ENCODE data around the gene IMP3. TPM values are rescaled to one million over a fixed set of nuclear protein-coding genes. Genes with fewer than 3 reads are reported as not detected.
"Not testable (repeated sequence)": the region's sequence is repeated elsewhere in the genome, so short reads cannot be mapped to it uniquely, and the experiment has no call there.

Gene IMP3
- total RNA-seq, 2 donors from 2014 or later = 52.2 to 58.2 TPM

DNA sequence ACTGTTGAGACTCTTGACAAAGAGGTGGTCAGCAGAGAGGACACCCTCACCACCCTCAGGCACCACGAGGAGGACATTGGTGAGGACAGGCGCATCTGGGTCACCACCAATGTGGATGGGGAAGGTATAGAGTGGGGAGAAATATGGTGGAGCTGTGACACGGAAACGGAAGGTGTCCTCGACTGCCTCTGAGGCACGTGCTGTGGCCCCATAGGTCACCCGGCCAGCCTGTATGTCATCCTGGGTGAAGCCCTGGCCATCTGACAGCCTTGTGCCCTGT lies 48.2 kb upstream of the IMP3 start:
- Histone ChIP-seq H3K27me3 (ENCODE audit: control insufficient read depth, insufficient read depth, low read length, poor library complexity, severe bottlenecking) (no peaks in the 10 kb centered on the region), H3K4me3 (ENCODE audit: low read length) (no peak overlapping the region), H3K9me3 (ENCODE audit: control insufficient read depth, low read length) (no peaks in the 10 kb centered on the region), H3K9ac (ENCODE audit: extremely low read depth, low read length, poor library complexity, severe bottlenecking) (no peak overlapping the region), H3K36me3 (ENCODE audit: control insufficient read depth, insufficient read depth, low read length) (no peaks in the 10 kb centered on the region), H3K27ac (ENCODE audit: low read depth, low read length) (no peak overlapping the region), H3K4me1 (ENCODE audit: control insufficient read depth, insufficient read depth, low read length) (no peaks in the 10 kb centered on the region)
- Mint-ChIP-seq H3K4me3 (no peak overlapping the region), H3K27me3 (ENCODE audit: insufficient read depth) (peaks cover 3% of the 10 kb centered on the region), H3K27ac (no peak overlapping the region), H3K4me1 (peaks cover 1% of the 10 kb centered on the region), H3K36me3 (ENCODE audit: low read depth) (no peaks in the 10 kb centered on the region), H3K9me3 (no peaks in the 10 kb centered on the region)
- no peak for DNase-seq
- TF ChIP-seq, protein P1, sequence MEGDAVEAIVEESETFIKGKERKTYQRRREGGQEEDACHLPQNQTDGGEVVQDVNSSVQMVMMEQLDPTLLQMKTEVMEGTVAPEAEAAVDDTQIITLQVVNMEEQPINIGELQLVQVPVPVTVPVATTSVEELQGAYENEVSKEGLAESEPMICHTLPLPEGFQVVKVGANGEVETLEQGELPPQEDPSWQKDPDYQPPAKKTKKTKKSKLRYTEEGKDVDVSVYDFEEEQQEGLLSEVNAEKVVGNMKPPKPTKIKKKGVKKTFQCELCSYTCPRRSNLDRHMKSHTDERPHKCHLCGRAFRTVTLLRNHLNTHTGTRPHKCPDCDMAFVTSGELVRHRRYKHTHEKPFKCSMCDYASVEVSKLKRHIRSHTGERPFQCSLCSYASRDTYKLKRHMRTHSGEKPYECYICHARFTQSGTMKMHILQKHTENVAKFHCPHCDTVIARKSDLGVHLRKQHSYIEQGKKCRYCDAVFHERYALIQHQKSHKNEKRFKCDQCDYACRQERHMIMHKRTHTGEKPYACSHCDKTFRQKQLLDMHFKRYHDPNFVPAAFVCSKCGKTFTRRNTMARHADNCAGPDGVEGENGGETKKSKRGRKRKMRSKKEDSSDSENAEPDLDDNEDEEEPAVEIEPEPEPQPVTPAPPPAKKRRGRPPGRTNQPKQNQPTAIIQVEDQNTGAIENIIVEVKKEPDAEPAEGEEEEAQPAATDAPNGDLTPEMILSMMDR (conservative IDR thresholded peaks at IDR 0.05) = no peak
- WGBS, 2 experiments (ENCODE audit: insufficient coverage in 1 of 2, insufficient read length in 1 of 2) = 91 to 96% methylated on average over 7 of the region's 7 CpGs

DNA sequence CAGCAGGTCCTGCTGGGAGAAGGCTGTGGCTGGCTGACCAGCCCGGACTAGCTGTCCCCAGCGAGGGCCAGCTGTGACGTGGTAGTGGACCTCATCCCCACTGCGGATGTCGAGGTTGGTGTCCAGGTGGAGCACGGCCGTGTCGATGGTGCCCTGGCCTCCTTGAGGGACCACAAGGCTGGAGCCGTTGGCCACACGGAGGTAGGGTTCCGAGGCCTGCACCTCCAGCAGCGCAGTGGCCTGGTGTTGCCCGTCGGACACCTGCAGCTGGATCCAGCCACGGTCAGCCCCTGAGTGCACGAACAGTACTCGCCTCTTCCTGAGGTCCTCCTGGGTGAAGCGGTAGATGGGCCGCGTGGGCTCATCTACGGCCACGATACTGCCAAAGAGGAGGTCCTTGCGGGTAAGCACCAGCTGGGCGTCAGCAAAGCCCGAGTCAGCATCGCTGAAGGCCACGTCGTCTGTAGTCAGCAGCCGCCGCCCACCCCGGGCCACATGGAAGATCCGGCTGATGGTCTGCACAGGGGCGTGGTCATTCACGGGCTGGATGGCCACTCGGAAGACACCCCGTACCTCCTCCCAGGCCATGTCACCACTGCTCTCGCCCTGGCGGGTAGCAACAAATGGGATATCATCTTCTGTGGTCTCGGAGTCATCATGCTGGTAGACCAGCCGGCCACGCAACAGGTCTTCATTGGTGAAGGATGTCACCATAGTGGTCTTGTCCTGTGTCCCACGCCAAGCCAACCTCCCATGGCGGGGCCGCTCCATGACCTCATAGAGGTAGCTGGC lies 47.7 kb upstream of the IMP3 start:
- no peaks in the 10 kb centered on the region for H3K36me3 Mint-ChIP-seq (ENCODE audit: low read depth)
- H3K27me3 ChIP-seq (ENCODE audit: control insufficient read depth, insufficient read depth, low read length, poor library complexity, severe bottlenecking) = no peaks in the 10 kb centered on the region
- H3K9me3 ChIP-seq (ENCODE audit: control insufficient read depth, low read length) = no peaks in the 10 kb centered on the region
- peaks cover 3% of the 10 kb centered on the region for H3K27me3 Mint-ChIP-seq (ENCODE audit: insufficient read depth)
- H3K9me3 Mint-ChIP-seq = no peaks in the 10 kb centered on the region
- no peak overlapping the region for H3K9ac ChIP-seq (ENCODE audit: extremely low read depth, low read length, poor library complexity, severe bottlenecking)
- no peak overlapping the region for H3K27ac ChIP-seq (ENCODE audit: low read depth, low read length)
- peaks cover 1% of the 10 kb centered on the region for H3K4me1 Mint-ChIP-seq
- H3K4me3 ChIP-seq (ENCODE audit: low read length) = no peak overlapping the region
- no peak for DNase-seq
- H3K27ac Mint-ChIP-seq = no peak overlapping the region
- H3K36me3 ChIP-seq (ENCODE audit: control insufficient read depth, insufficient read depth, low read length) = no peaks in the 10 kb centered on the region
- WGBS, 2 experiments (ENCODE audit: insufficient coverage in 1 of 2, insufficient read length in 1 of 2) = 94 to 95% methylated on average over 41 to 44 of the region's 44 CpGs
- H3K4me3 Mint-ChIP-seq = no peak overlapping the region
- TF ChIP-seq, protein P1 (conservative IDR thresholded peaks at IDR 0.05) = no peak
- H3K4me1 ChIP-seq (ENCODE audit: control insufficient read depth, insufficient read depth, low read length) = no peaks in the 10 kb centered on the region

DNA sequence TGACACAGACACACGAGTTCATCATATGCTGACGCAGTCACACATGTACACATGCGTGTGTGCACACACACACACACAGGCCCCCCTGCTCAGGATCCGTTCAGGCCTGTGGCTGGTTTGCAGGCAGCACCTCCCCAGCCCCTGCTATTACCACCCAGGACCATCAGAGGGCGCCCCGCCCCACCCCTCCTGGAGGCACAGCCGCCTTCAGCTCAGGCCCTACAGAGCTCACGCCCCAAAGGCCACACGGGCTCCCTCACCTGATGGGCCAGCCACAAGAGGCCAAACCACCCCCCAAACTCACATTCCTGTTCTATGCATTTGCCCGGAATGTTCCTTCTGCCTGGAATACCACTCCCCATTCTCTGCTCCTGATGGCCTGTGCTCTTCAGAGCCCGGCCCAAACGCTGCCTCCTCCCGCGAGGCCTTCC lies 46.2 kb upstream of the IMP3 start:
- not testable (repeated sequence) for H3K36me3 ChIP-seq (ENCODE audit: control insufficient read depth, insufficient read depth, low read length); H3K27me3 Mint-ChIP-seq (ENCODE audit: insufficient read depth); H3K9me3 Mint-ChIP-seq; H3K4me1 ChIP-seq (ENCODE audit: control insufficient read depth, insufficient read depth, low read length); H3K27ac ChIP-seq (ENCODE audit: low read depth, low read length); H3K27ac Mint-ChIP-seq; H3K9me3 ChIP-seq (ENCODE audit: control insufficient read depth, low read length); H3K4me3 Mint-ChIP-seq; H3K4me1 Mint-ChIP-seq; H3K9ac ChIP-seq (ENCODE audit: extremely low read depth, low read length, poor library complexity, severe bottlenecking); H3K27me3 ChIP-seq (ENCODE audit: control insufficient read depth, insufficient read depth, low read length, poor library complexity, severe bottlenecking); H3K4me3 ChIP-seq (ENCODE audit: low read length); H3K36me3 Mint-ChIP-seq (ENCODE audit: low read depth)
- TF ChIP-seq, protein P1 (conservative IDR thresholded peaks at IDR 0.05) = peak; percentile 85
- WGBS, 2 experiments (ENCODE audit: insufficient coverage in 1 of 2, insufficient read length in 1 of 2) = 38 to 43% methylated on average over 2 to 13 of the region's 14 CpGs
- DNase-seq = peak; percentile 96

Measured in endodermal cell (in vitro differentiated cells).